ENCODE data around the gene TBC1D9.

DNA sequence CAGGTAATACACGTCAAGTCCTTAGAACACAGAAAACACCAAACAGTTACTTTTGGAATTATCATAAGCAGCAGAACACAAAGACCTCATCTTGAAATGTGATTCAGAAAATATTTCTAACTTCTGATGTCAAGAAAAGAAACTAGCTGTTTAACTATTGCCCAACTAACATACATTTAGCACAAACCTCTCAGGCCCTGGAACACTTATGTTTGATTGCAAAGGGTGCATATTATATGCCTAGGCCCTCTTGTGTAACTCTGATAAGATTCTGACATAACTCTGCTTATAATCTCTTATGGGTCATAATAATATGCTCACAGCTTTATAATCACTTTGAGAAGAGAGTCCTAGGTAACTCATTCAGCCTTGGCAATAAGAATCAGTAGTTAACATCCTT lies 62.6 kb downstream of the TBC1D9 start:
- TF ChIP-seq CTCF (IDR thresholded peaks at IDR 0.05) (no peak), EP300 (IDR thresholded peaks at IDR 0.05) (no peak), POLR2AphosphoS5 (IDR thresholded peaks at IDR 0.05) (no peak), POLR2A (IDR thresholded peaks at IDR 0.05) (no peak)

Data from sigmoid colon (tissue), 4 donors.